GM13977 (cell line): ENCODE results near the gene TDG.

Source experiments
- DNase-seq: peaks from one replicate; pipeline ENCODE4 v3.0.0; 2012; ENCODE audit warnings: low spot score
- CTCF ChIP-seq: IDR thresholded peaks from 2 replicates; pipeline ENCODE4 v1.5.1; 2012; ENCODE audit warnings: mild to moderate bottlenecking, control low read depth; ENCODE audit not compliant: insufficient read depth; ENCODE audit errors: extremely low read depth, missing control alignments
- in situ Hi-C: fragments of 300-500 bp; cut with MboI; formaldehyde crosslinking; loops from one replicate; pipeline ENCODE4 v1.12.0; 2022; ENCODE audit warnings: low sequenced_read_pairs, low pct_unique_long_range_greater_than_20kb, mixed read lengths, inconsistent platforms; ENCODE audit not compliant: unreplicated experiment

TDG gene

GRCh38 chr12:103998976-103999375, 33.3 kb downstream of the TDG start:
- no peak for DNase-seq

GRCh38 chr12:104000807-104001434, 35.2 kb downstream of the TDG start:
- TF ChIP-seq CTCF: no peak
- no peak for DNase-seq
- in situ Hi-C loops: no loop called here

More at GRCh38 chr12:103998976-103999375, 33.3 kb downstream of the TDG start:
- TF ChIP-seq CTCF: no peak
- in situ Hi-C loops: no loop called here

- in situ Hi-C loops: no loop called here
- DNase-seq: no peak
- TF ChIP-seq CTCF: no peak
Observed at GRCh38 chr12:104002686-104003085, 37.0 kb downstream of the TDG start.

- no peak for DNase-seq
- in situ Hi-C loops: no loop called here
- no peak for TF ChIP-seq CTCF
Observed at GRCh38 chr12:104003596-104003995, 37.9 kb downstream of the TDG start.

- DNase-seq: no peak
- no peak for TF ChIP-seq CTCF
- in situ Hi-C loops: no loop called here
Observed at GRCh38 chr12:104006929-104007328, 41.3 kb downstream of the TDG start.

GRCh38 chr12:104010121-104010520, 44.4 kb downstream of the TDG start:
- DNase-seq: no peak
- in situ Hi-C loops: no loop called here
- TF ChIP-seq CTCF: no peak
